ENCODE results near the gene DENND1C. TPM values are rescaled to one million over a fixed set of nuclear protein-coding genes. Genes with fewer than 3 reads are reported as not detected.
A peak's percentile ranks its signal among the peaks of the same experiment; 100 is the strongest.

Gene DENND1C
- total RNA-seq, 1 donor from 2014 or later: 3.1 TPM

- DNase-seq (ENCODE audit: low spot score): peak; percentile 100
Observed at GRCh38 chr19:6424939-6425731, 56.5 kb downstream of the DENND1C start.

- no peak for DNase-seq (ENCODE audit: low spot score)
Observed at GRCh38 chr19:6424195-6424938, 57.2 kb downstream of the DENND1C start, which contains the start of gene KHSRP. KHSRP (minus strand) TSS chr19:6424811; CDS start chr19:6424701, 110 bp downstream.

GRCh38 chr19:6423499-6424194 is 57.9 kb downstream of the DENND1C start:
- no peak for DNase-seq (ENCODE audit: low spot score)

- DNase-seq (ENCODE audit: low spot score): no peak
Observed at GRCh38 chr19:6421075-6422014, 60.2 kb downstream of the DENND1C start.

- no peak for DNase-seq (ENCODE audit: low spot score)
Observed at GRCh38 chr19:6418562-6418932, 63.0 kb downstream of the DENND1C start.

- DNase-seq (ENCODE audit: low spot score): peak; percentile 50
Observed at GRCh38 chr19:6417713-6418561, 63.6 kb downstream of the DENND1C start.

Other genes with a start within 250 kb of the DENND1C start
- 68.3 TPM for gene MLLT1, start 201.8 kb downstream of the DENND1C start, total RNA-seq
- gene ACER1, start 148.2 kb downstream of the DENND1C start, total RNA-seq: not detected
- 54.7 TPM for gene CLPP, start 120.3 kb downstream of the DENND1C start, total RNA-seq
- 60.7 TPM for gene ALKBH7, start 109.0 kb downstream of the DENND1C start, total RNA-seq
- gene PSPN, start 105.9 kb downstream of the DENND1C start, total RNA-seq: 1.1 TPM
- 52.9 TPM for gene GTF2F1, start 88.6 kb downstream of the DENND1C start, total RNA-seq
- 200 TPM for gene KHSRP, start 57.0 kb downstream of the DENND1C start, total RNA-seq
- gene SLC25A41, start 48.0 kb downstream of the DENND1C start, total RNA-seq: not detected
- gene SLC25A23, start 22.0 kb downstream of the DENND1C start, total RNA-seq: 37.0 TPM
- 23.6 TPM for gene CRB3, start 17.5 kb downstream of the DENND1C start, total RNA-seq
- 1.2 TPM for gene TUBB4A, start 20.5 kb upstream of the DENND1C start, total RNA-seq
- 0.75 TPM for gene TNFSF9, start 49.2 kb upstream of the DENND1C start, total RNA-seq
- gene CD70, start 109.4 kb upstream of the DENND1C start, total RNA-seq: not detected
- gene TNFSF14, start 188.4 kb upstream of the DENND1C start, total RNA-seq: 2.8 TPM
- gene C3, start 238.9 kb upstream of the DENND1C start, total RNA-seq: 718 TPM